Endothelial cell of umbilical vein (primary cell): Measurements from ENCODE around the gene SIRT5. TPM values are rescaled to one million over a fixed set of nuclear protein-coding genes. Genes with fewer than 3 reads are reported as not detected.
A peak's percentile ranks its signal among the peaks of the same experiment; 100 is the strongest.

Source experiments
- BruUV-seq: library from RNA; stranded (reverse); fragments of 400-500 nt; replicated peaks from 2 replicates; lab custom pipeline; 2021; lab: Mats Ljungman, UMichigan
- CTCF ChIA-PET: fragments of 300-600, 350-600 bp; sonication (Branson Sonifier 250); formaldehyde crosslinking; loops from one replicate; lab custom pipeline; 2021; ENCODE audit warnings: antibody characterized with exemption, inconsistent platforms; lab: Charles Lee
- POLR2A ChIA-PET: fragments of 300-600, 350-600 bp; sonication (Branson Sonifier 250); formaldehyde crosslinking; loops from one replicate; lab custom pipeline; 2021; ENCODE audit warnings: antibody characterized with exemption, inconsistent platforms; lab: Charles Lee
- DNase-seq: peaks from one replicate; pipeline ENCODE4 v3.0.0-alpha.2; 2011; ENCODE audit warnings: low read depth, low spot score
- FAIRE-seq: peaks from 2 replicates; lab custom pipeline; 2011; peaks lifted over from hg19 to GRCh38; lab: Jason Lieb, UNC
- H2AFZ ChIP-seq: 2 replicates; pipeline ENCODE4 v1.6.0; 2012; ENCODE audit warnings: low read depth, low read length, control low read depth, inconsistent platforms
- H3K27ac ChIP-seq: 2 replicates; pipeline ENCODE4 v1.5.1; 2011; ENCODE audit warnings: low read depth, mild to moderate bottlenecking, control low read depth, low read length, moderate library complexity; ENCODE audit not compliant: insufficient read depth
- H3K27me3 ChIP-seq, 2 experiments: 2 replicates each; pipeline versions ENCODE4 v1.6.0 to v1.6.1; 2011; ENCODE audit warnings: low read length in 2 of 2, mixed read lengths in 1 of 2; ENCODE audit not compliant: control insufficient read depth in 2 of 2, insufficient read depth in 2 of 2
- H3K36me3 ChIP-seq, 2 experiments: 2 replicates in 1 of 2; 3 replicates in 1 of 2; pipeline ENCODE4 v1.5.1; 2011; ENCODE audit warnings: low read length in 2 of 2, mild to moderate bottlenecking in 1 of 2, moderate library complexity in 1 of 2; ENCODE audit not compliant: control insufficient read depth in 2 of 2, insufficient read depth in 2 of 2; ENCODE audit errors: extremely low read depth in 1 of 2
- H3K4me1 ChIP-seq: 3 replicates; pipeline ENCODE4 v1.5.1; 2011; ENCODE audit warnings: mild to moderate bottlenecking, low read length; ENCODE audit not compliant: control insufficient read depth, insufficient read depth; ENCODE audit errors: extremely low read depth
- H3K4me2 ChIP-seq: 2 replicates; pipeline ENCODE4 v1.6.1; 2011; ENCODE audit warnings: low read length, control low read depth, mixed read lengths; ENCODE audit not compliant: insufficient read depth
- H3K4me3 ChIP-seq, 3 experiments: fragments of 200-600 bp in 1 of 3; sonication (generic), shearing (Covaris generic) in 1 of 3; replicated peaks in 1 of 3; 2 replicates each; pipeline ENCODE4 v1.5.1; 2011 to 2016; ENCODE audit warnings: control low read depth in 3 of 3, low read length in 3 of 3, mild to moderate bottlenecking in 2 of 3, inconsistent platforms in 1 of 3, low read depth in 1 of 3, moderate library complexity in 1 of 3; ENCODE audit not compliant: insufficient read depth in 1 of 3
- H3K79me2 ChIP-seq: 2 replicates; pipeline ENCODE4 v1.6.0; 2012; ENCODE audit warnings: low read length, inconsistent platforms; ENCODE audit not compliant: control insufficient read depth, insufficient read depth
- H3K9ac ChIP-seq: replicated peaks from 2 replicates; pipeline ENCODE3; 2011; ENCODE audit warnings: low read length, control low read depth; ENCODE audit not compliant: insufficient read depth; ENCODE audit errors: extremely low read depth
- H3K9me1 ChIP-seq: replicated peaks from 3 replicates; pipeline ENCODE4 v1.6.0; 2011; ENCODE audit warnings: mild to moderate bottlenecking, low read length; ENCODE audit not compliant: control insufficient read depth, insufficient read depth; ENCODE audit errors: extremely low read depth
- H3K9me3 ChIP-seq: replicated peaks from 2 replicates; pipeline ENCODE4 v1.5.1; 2012; ENCODE audit warnings: low read length, inconsistent platforms; ENCODE audit not compliant: control insufficient read depth, insufficient read depth
- H4K20me1 ChIP-seq: replicated peaks from 2 replicates; pipeline ENCODE3; 2011; ENCODE audit warnings: mild to moderate bottlenecking, low read length; ENCODE audit not compliant: control insufficient read depth, insufficient read depth; ENCODE audit errors: extremely low read depth
- EZH2 ChIP-seq: IDR thresholded peaks from 2 replicates; pipeline ENCODE4 v1.6.1; 2012; ENCODE audit warnings: borderline replicate concordance, low read depth, mild to moderate bottlenecking, moderate library complexity, low read length, inconsistent platforms; ENCODE audit not compliant: severe bottlenecking
- FOS ChIP-seq: IDR thresholded peaks from 2 replicates; pipeline ENCODE4 v1.6.1; 2011; ENCODE audit warnings: mild to moderate bottlenecking, low read length, moderate library complexity, borderline replicate concordance; ENCODE audit not compliant: insufficient read depth
- GATA2 ChIP-seq: IDR thresholded peaks from 2 replicates; pipeline ENCODE4 v1.7.0; 2011; ENCODE audit warnings: low read depth, mild to moderate bottlenecking, moderate library complexity, mixed read lengths, low read length; ENCODE audit not compliant: insufficient read length, insufficient read depth
- MAX ChIP-seq: IDR thresholded peaks from 2 replicates; pipeline ENCODE4 v1.6.1; 2011; ENCODE audit not compliant: insufficient read depth, insufficient read length
- MYC ChIP-seq: IDR thresholded peaks from one replicate; pipeline ENCODE4 v1.6.1; 2011; ENCODE audit warnings: mild to moderate bottlenecking, low read depth, low read length
- POLR2A ChIP-seq: IDR thresholded peaks from 2 replicates; pipeline ENCODE4 v1.6.1; 2012; ENCODE audit warnings: low read depth, mild to moderate bottlenecking, control low read depth, low read length
- POLR2AphosphoS5 ChIP-seq: IDR thresholded peaks from 2 replicates; pipeline ENCODE4 v1.6.1; 2012; ENCODE audit warnings: low read depth, mild to moderate bottlenecking, control low read depth, low read length, moderate library complexity; ENCODE audit not compliant: insufficient read depth
- dilution Hi-C: fragments of 300-500 bp; cut with MboI; formaldehyde crosslinking; loops from one replicate; pipeline ENCODE4 v1.15.0; 2019; ENCODE audit warnings: low sequenced_read_pairs; ENCODE audit not compliant: extremely low pct_ligation_motif_present
- intact Hi-C: fragments of 100-400 bp; cut with micrococcal nuclease; formaldehyde crosslinking; loops from one replicate; pipeline ENCODE4 v1.10.0; 2022
- polyA plus RNA-seq, 4 experiments: library from polyadenylated mRNA; depleted of rRNA in 3 of 4; stranded (reverse) in 3 of 4; unstranded in 1 of 4; fragments of >200 nt; gene quantifications; 2 replicates each; pipeline versions ENCODE4 v1.2.1 to v1.2.3, GENCODE V29; 2011 to 2012; ENCODE audit warnings: missing spikeins in 1 of 4
- total RNA-seq: library from RNA; stranded (reverse); gene quantifications from 2 replicates; pipeline ENCODE4 v1.2.3, GENCODE V29; 2021
- TF ChIP-seq, protein P1 (sequence below), 2 donors: IDR thresholded peaks; 1 replicate in 1 of 2; 2 replicates in 1 of 2; pipeline ENCODE4 v1.5.1; 2011; ENCODE audit warnings: low read length in 2 of 2, mild to moderate bottlenecking in 2 of 2, moderate library complexity in 2 of 2, control low read depth in 1 of 2, inconsistent platforms in 1 of 2, low read depth in 1 of 2; ENCODE audit not compliant: insufficient read depth in 1 of 2; ENCODE audit errors: extremely low read depth in 1 of 2

SIRT5 gene
- total and polyA plus RNA-seq, 2 donors (not counting 3 experiments of a cell fraction or from before 2014, with no cell fraction given), result 4.7 to 7.2 TPM

- TF ChIP-seq, protein P1, sequence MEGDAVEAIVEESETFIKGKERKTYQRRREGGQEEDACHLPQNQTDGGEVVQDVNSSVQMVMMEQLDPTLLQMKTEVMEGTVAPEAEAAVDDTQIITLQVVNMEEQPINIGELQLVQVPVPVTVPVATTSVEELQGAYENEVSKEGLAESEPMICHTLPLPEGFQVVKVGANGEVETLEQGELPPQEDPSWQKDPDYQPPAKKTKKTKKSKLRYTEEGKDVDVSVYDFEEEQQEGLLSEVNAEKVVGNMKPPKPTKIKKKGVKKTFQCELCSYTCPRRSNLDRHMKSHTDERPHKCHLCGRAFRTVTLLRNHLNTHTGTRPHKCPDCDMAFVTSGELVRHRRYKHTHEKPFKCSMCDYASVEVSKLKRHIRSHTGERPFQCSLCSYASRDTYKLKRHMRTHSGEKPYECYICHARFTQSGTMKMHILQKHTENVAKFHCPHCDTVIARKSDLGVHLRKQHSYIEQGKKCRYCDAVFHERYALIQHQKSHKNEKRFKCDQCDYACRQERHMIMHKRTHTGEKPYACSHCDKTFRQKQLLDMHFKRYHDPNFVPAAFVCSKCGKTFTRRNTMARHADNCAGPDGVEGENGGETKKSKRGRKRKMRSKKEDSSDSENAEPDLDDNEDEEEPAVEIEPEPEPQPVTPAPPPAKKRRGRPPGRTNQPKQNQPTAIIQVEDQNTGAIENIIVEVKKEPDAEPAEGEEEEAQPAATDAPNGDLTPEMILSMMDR (IDR thresholded peaks at IDR 0.05; ENCODE audit: extremely low read depth in 1 of 2, insufficient read depth in 1 of 2, low read depth in 1 of 2, low read length in 2 of 2), result no peak
- no peak for TF ChIP-seq FOS
- H3K27me3 ChIP-seq, result peaks cover 0 to 2% of the 10 kb centered on the region in 2 experiments
- no peaks in the 10 kb centered on the region for H3K9me1 ChIP-seq
- dilution Hi-C loops (loop anchor here (25.0 kb wide), 1 partner anchor 222 kb away; the partner anchor contains the start of gene TBC1D7), intact Hi-C loops (no loop called here)
- no peaks in the 10 kb centered on the region for H4K20me1 ChIP-seq
- no peaks in the 10 kb centered on the region for H3K79me2 ChIP-seq
- H3K27ac ChIP-seq, result no peak overlapping the region
- DNase-seq (no peak), FAIRE-seq (no peak)
- H3K4me3 ChIP-seq, result no peak overlapping the region
- peaks cover 10% of the 10 kb centered on the region for H3K4me1 ChIP-seq
- no peaks in the 10 kb centered on the region for H3K9me3 ChIP-seq
- ChIA-PET CTCF (interaction anchor here (1.0 to 6.7 kb wide), 7 partner anchors 8 to 224 kb away, joined by 3 to 62 read pairs (median 4); partner anchors contain the start of gene SIRT5), POLR2A (no interaction called here)
- no peak overlapping the region for H3K4me2 ChIP-seq
- no peaks in the 10 kb centered on the region for H3K36me3 ChIP-seq
- H3K9ac ChIP-seq, result no peak overlapping the region
- H2AFZ ChIP-seq, result peak overlapping the region; percentile 56
- no TSS peak for BruUV-seq
Measured at GRCh38 chr6:13559251-13559650, 15.2 kb upstream of the SIRT5 start.

- TF ChIP-seq, protein P1 (IDR thresholded peaks at IDR 0.05; ENCODE audit: extremely low read depth in 1 of 2, insufficient read depth in 1 of 2, low read depth in 1 of 2, low read length in 2 of 2), result no peak
- TF ChIP-seq GATA2, result no peak
- no peak for TF ChIP-seq EZH2
- TF ChIP-seq MAX, result no peak
- TF ChIP-seq MYC, result no peak
- no peak for TF ChIP-seq POLR2A
- TF ChIP-seq FOS, result no peak
- TF ChIP-seq POLR2AphosphoS5, result no peak
- no peak for FAIRE-seq
- POLR2A ChIA-PET, result interaction anchor here (0.6 kb wide), 1 partner anchor 10 kb away, joined by 4 read pairs; no protein-coding TSS in a partner anchor
- CTCF ChIA-PET, result interaction anchor here (1.5 to 4.9 kb wide), 2 partner anchors 14 to 33 kb away, joined by 3 to 57 read pairs; partner anchors contain the start of gene SIRT5
- Histone ChIP-seq H3K9ac (no peak overlapping the region), H3K9me3 (no peaks in the 10 kb centered on the region), H3K79me2 (no peaks in the 10 kb centered on the region), H2AFZ (no peak overlapping the region), H4K20me1 (no peaks in the 10 kb centered on the region), H3K27me3 (peaks cover 2 to 6% of the 10 kb centered on the region in 2 experiments), H3K4me1 (peaks cover 5% of the 10 kb centered on the region), H3K9me1 (no peaks in the 10 kb centered on the region), H3K27ac (no peak overlapping the region), H3K4me2 (no peak overlapping the region), H3K4me3 (no peak overlapping the region), H3K36me3 (no peaks in the 10 kb centered on the region)
- DNase-seq, result no peak
- dilution Hi-C loops, result loop anchor here (25.0 kb wide), 1 partner anchor 223 kb away; the partner anchor contains the start of gene TBC1D7
- intact Hi-C loops, result no loop called here
- BruUV-seq, result no TSS peak
Measured at GRCh38 chr6:13559968-13560650, 14.3 kb upstream of the SIRT5 start.
